Endothelial cell (in vitro differentiated cells): ENCODE results near the gene VDR. TPM values are rescaled to one million over a fixed set of nuclear protein-coding genes. Genes with fewer than 3 reads are reported as not detected.

ENCODE experiments used
- DNase-seq: peaks from one replicate; pipeline ENCODE4 v3.0.0; 2021; ENCODE audit warnings: low spot score
- H3K27ac Mint-ChIP-seq: one replicate; pipeline ENCODE4 v1.8.0; 2021; ENCODE audit warnings: mixed read lengths, inconsistent platforms; ENCODE audit not compliant: unreplicated experiment
- H3K27me3 Mint-ChIP-seq: one replicate; pipeline ENCODE4 v1.8.0; 2021; ENCODE audit warnings: mild to moderate bottlenecking, moderate library complexity, mixed read lengths, inconsistent platforms; ENCODE audit not compliant: unreplicated experiment
- H3K36me3 Mint-ChIP-seq: one replicate; pipeline ENCODE4 v1.8.0; 2021; ENCODE audit warnings: mild to moderate bottlenecking, low read depth, mixed read lengths, inconsistent platforms; ENCODE audit not compliant: unreplicated experiment
- H3K4me1 Mint-ChIP-seq: one replicate; pipeline ENCODE4 v1.8.0; 2021; ENCODE audit warnings: mild to moderate bottlenecking, mixed read lengths, inconsistent platforms; ENCODE audit not compliant: unreplicated experiment
- H3K4me3 Mint-ChIP-seq: one replicate; pipeline ENCODE4 v1.8.0; 2021; ENCODE audit warnings: mild to moderate bottlenecking, mixed read lengths, inconsistent platforms; ENCODE audit not compliant: unreplicated experiment
- H3K9me3 Mint-ChIP-seq: one replicate; pipeline ENCODE4 v1.8.0; 2021; ENCODE audit warnings: mixed read lengths, inconsistent platforms; ENCODE audit not compliant: unreplicated experiment
- total RNA-seq: library from RNA; stranded (reverse); fragmentation: NEBNext Ultra II Directional; extraction: Animal tissue kit (Norgen Biotek cat#: 25700); gene quantifications from one replicate; pipeline ENCODE4 v1.2.1, GENCODE V29; 2021; ENCODE audit not compliant: unreplicated experiment
- TF ChIP-seq, protein P1 (sequence below): fragments of 200-600 bp; sonication (generic); IDR thresholded peaks from one replicate; pipeline ENCODE4 v1.5.0; 2021; ENCODE audit warnings: antibody characterized with exemption; ENCODE audit not compliant: unreplicated experiment

Gene VDR
- total RNA-seq, 1 donor from 2014 or later: 2.3 TPM

DNA sequence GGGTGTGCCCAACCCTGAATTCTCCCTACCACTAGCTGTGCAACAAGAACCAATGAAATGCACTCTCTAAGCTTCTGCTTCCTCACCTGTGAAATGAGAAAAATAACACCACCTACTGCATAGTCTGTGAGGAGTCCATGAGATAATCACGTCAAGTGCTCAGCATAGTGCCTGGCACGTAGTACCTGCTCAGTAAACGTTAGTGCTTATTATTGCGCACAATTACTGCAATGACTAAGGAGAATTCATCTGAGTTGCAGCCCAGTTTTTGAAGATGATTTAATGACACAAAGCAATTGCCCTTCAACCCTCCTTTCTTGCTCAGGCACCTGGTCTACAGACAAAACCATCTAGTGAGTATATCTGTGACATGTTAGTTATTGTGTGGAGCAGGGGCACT, 8.8 kb downstream of the VDR start:
- TF ChIP-seq, protein P1, sequence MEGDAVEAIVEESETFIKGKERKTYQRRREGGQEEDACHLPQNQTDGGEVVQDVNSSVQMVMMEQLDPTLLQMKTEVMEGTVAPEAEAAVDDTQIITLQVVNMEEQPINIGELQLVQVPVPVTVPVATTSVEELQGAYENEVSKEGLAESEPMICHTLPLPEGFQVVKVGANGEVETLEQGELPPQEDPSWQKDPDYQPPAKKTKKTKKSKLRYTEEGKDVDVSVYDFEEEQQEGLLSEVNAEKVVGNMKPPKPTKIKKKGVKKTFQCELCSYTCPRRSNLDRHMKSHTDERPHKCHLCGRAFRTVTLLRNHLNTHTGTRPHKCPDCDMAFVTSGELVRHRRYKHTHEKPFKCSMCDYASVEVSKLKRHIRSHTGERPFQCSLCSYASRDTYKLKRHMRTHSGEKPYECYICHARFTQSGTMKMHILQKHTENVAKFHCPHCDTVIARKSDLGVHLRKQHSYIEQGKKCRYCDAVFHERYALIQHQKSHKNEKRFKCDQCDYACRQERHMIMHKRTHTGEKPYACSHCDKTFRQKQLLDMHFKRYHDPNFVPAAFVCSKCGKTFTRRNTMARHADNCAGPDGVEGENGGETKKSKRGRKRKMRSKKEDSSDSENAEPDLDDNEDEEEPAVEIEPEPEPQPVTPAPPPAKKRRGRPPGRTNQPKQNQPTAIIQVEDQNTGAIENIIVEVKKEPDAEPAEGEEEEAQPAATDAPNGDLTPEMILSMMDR: no peak
- Mint-ChIP-seq H3K36me3 (no peaks in the 10 kb centered on the region), H3K9me3 (no peaks in the 10 kb centered on the region), H3K4me3 (no peak overlapping the region), H3K4me1 (peaks cover under 1% of the 10 kb centered on the region), H3K27me3 (peaks cover 1% of the 10 kb centered on the region), H3K27ac (no peak overlapping the region)
- no peak for DNase-seq

DNA sequence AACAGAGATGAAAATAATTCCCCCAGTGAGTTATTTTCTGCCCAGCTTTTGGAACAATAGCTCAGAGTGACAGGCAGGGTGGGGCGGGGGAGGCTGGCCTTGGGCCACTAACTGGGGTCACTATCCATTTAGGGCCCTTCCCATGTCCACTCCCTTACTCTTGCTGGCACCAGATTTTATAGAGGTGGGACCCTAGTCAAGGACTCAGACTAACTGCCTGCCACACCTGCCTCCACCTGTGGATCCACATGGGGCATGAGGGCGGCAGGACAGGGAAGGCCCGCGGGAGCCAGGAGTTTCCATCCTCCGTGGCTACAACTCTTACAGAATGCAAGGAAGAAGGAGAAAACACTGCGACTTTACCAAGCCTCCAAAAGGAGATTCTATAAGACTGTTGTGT, 10.1 kb downstream of the VDR start:
- no peak overlapping the region for H3K4me3 Mint-ChIP-seq
- H3K27me3 Mint-ChIP-seq: peaks cover 1% of the 10 kb centered on the region
- no peak overlapping the region for H3K27ac Mint-ChIP-seq
- H3K4me1 Mint-ChIP-seq: no peaks in the 10 kb centered on the region
- no peaks in the 10 kb centered on the region for H3K36me3 Mint-ChIP-seq
- TF ChIP-seq, protein P1: no peak
- no peaks in the 10 kb centered on the region for H3K9me3 Mint-ChIP-seq
- no peak for DNase-seq

DNA sequence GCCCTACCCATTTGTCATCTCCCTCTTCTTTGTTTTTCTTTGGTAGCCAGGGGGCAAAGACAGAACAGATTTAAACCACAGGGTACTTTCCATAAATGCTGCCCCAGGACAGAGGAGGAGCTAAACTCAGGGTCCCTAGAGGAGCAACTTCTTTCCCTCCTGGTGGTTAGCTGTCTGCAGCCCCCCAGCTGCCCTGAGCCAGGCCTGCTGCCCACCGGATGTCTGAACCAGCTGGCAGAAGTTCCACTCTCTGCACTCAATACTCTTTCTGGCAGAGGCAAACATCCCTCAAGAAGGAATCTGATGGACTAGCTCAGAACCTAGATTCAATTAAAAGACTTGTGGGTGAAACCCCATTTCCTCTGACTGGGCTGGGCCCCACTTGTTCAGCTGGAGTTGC, 10.7 kb downstream of the VDR start:
- Mint-ChIP-seq H3K4me1 (no peaks in the 10 kb centered on the region), H3K27me3 (peaks cover 1% of the 10 kb centered on the region), H3K36me3 (no peaks in the 10 kb centered on the region), H3K4me3 (no peak overlapping the region), H3K9me3 (no peaks in the 10 kb centered on the region), H3K27ac (peak overlapping the region; percentile 30)
- TF ChIP-seq, protein P1: no peak
- no peak for DNase-seq

DNA sequence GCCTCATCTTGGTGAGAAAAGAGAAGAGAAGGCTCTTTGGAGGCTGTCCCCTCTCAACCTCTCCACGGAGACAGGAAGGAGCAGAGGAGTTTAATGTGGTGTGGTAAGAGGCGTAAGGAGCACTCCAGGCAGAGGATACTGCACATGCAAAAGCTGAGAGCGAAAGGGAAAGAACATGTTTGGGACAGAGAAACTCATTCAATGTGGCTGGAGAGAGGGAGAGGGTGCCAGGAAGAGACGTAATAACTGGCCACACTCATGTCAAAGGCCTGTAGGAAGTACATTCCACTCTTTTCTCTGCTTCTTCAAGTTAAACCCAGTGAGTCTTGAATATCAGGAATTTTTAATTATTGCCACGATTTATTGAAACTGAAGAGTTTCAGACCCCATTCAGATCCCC, 12.0 kb downstream of the VDR start:
- no peak overlapping the region for H3K27ac Mint-ChIP-seq
- DNase-seq: no peak
- no peaks in the 10 kb centered on the region for H3K9me3 Mint-ChIP-seq
- peaks cover 1% of the 10 kb centered on the region for H3K27me3 Mint-ChIP-seq
- H3K36me3 Mint-ChIP-seq: no peaks in the 10 kb centered on the region
- no peak overlapping the region for H3K4me3 Mint-ChIP-seq
- H3K4me1 Mint-ChIP-seq: no peaks in the 10 kb centered on the region
- TF ChIP-seq, protein P1: no peak

DNA sequence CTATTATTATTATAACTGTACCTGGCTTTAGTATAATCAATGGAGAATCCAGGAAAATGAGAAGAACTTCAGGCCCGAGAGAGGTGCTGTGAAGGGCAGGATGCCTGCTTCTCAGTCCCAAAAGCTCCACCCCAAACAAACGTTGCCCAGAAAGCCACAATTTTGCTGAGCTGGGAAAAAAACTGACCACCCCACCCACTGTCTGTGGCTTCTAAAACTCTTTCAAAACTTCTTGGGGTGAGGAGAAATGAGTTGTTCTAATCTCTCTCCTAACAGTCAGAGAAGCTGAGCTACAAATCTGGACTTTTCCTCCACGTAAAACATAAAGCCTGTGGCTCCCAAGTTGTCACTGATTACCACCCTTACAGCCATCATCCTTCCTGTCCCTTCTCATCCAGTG, 13.4 kb downstream of the VDR start:
- TF ChIP-seq, protein P1: no peak
- H3K4me1 Mint-ChIP-seq: no peaks in the 10 kb centered on the region
- no peak overlapping the region for H3K27ac Mint-ChIP-seq
- no peak overlapping the region for H3K4me3 Mint-ChIP-seq
- H3K9me3 Mint-ChIP-seq: no peaks in the 10 kb centered on the region
- DNase-seq: no peak
- no peaks in the 10 kb centered on the region for H3K36me3 Mint-ChIP-seq
- peaks cover 1% of the 10 kb centered on the region for H3K27me3 Mint-ChIP-seq
